ENCODE data around the gene UGT1A6. TPM values are rescaled to one million over a fixed set of nuclear protein-coding genes. Genes with fewer than 3 reads are reported as not detected.
"Not testable (repeated sequence)": the region's sequence is repeated elsewhere in the genome, so short reads cannot be mapped to it uniquely, and the experiment has no call there.

The UGT1A6 gene
- total RNA-seq, 1 donor from 2014 or later = 1.9 TPM

GRCh38 chr2:233655043-233655442, 37.6 kb upstream of the UGT1A6 start:
- DNase-seq (ENCODE audit: extremely low spot score, unreplicated experiment) = no peak
- Mint-ChIP-seq H3K4me3 (no peak overlapping the region), H3K4me1 (ENCODE audit: unreplicated experiment) (no peaks in the 10 kb centered on the region), H3K9me3 (no peaks in the 10 kb centered on the region), H3K27me3 (peaks cover 36% of the 10 kb centered on the region), H3K36me3 (no peaks in the 10 kb centered on the region), H3K27ac (no peak overlapping the region)
- TF ChIP-seq, protein P1, sequence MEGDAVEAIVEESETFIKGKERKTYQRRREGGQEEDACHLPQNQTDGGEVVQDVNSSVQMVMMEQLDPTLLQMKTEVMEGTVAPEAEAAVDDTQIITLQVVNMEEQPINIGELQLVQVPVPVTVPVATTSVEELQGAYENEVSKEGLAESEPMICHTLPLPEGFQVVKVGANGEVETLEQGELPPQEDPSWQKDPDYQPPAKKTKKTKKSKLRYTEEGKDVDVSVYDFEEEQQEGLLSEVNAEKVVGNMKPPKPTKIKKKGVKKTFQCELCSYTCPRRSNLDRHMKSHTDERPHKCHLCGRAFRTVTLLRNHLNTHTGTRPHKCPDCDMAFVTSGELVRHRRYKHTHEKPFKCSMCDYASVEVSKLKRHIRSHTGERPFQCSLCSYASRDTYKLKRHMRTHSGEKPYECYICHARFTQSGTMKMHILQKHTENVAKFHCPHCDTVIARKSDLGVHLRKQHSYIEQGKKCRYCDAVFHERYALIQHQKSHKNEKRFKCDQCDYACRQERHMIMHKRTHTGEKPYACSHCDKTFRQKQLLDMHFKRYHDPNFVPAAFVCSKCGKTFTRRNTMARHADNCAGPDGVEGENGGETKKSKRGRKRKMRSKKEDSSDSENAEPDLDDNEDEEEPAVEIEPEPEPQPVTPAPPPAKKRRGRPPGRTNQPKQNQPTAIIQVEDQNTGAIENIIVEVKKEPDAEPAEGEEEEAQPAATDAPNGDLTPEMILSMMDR (conservative IDR thresholded peaks at IDR 0.05) = no peak

- H3K36me3 Mint-ChIP-seq; DNase-seq (ENCODE audit: extremely low spot score, unreplicated experiment); H3K9me3 Mint-ChIP-seq; H3K27ac Mint-ChIP-seq; H3K4me3 Mint-ChIP-seq; H3K4me1 Mint-ChIP-seq (ENCODE audit: unreplicated experiment): not testable (repeated sequence)
- H3K27me3 Mint-ChIP-seq = peaks cover 40% of the 10 kb centered on the region
Measured at GRCh38 chr2:233655943-233656342, 36.7 kb upstream of the UGT1A6 start.

GRCh38 chr2:233656443-233656842, 36.2 kb upstream of the UGT1A6 start:
- Mint-ChIP-seq H3K36me3 (no peaks in the 10 kb centered on the region), H3K4me3 (no peak overlapping the region), H3K9me3 (no peaks in the 10 kb centered on the region), H3K27me3 (peaks cover 38% of the 10 kb centered on the region), H3K4me1 (ENCODE audit: unreplicated experiment) (no peaks in the 10 kb centered on the region), H3K27ac (no peak overlapping the region)
- TF ChIP-seq, protein P1 (conservative IDR thresholded peaks at IDR 0.05) = no peak
- no peak for DNase-seq (ENCODE audit: extremely low spot score, unreplicated experiment)

DNA sequence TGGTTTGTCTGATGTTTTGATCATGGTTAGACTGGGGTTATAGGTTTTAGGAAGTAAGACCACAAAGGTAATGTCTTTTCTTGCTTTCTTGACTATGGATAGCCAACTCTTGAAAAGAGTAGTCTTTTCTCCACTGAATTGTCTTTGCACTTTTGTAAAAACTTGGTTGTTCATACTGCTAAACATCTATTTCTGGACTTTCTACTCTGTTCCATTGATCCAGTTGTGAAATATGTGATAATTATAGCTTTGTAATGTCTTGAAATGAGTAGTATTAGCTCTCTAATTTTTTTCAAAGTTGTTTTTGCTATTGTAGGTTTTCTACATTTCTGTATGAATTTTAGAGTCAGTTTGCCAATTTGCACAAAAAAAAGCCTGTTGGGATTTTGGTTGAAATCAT, 34.1 kb upstream of the UGT1A6 start:
- no peaks in the 10 kb centered on the region for H3K36me3 Mint-ChIP-seq
- DNase-seq (ENCODE audit: extremely low spot score, unreplicated experiment) = no peak
- no peak overlapping the region for H3K27ac Mint-ChIP-seq
- H3K4me1 Mint-ChIP-seq (ENCODE audit: unreplicated experiment) = no peaks in the 10 kb centered on the region
- H3K27me3 Mint-ChIP-seq = peaks cover 33% of the 10 kb centered on the region
- H3K9me3 Mint-ChIP-seq = no peaks in the 10 kb centered on the region
- H3K4me3 Mint-ChIP-seq = no peak overlapping the region
- TF ChIP-seq, protein P1 (conservative IDR thresholded peaks at IDR 0.05) = no peak

GRCh38 chr2:233663911-233664310, 28.8 kb upstream of the UGT1A6 start:
- TF ChIP-seq, protein P1 (conservative IDR thresholded peaks at IDR 0.05) = no peak
- H3K36me3 Mint-ChIP-seq = no peaks in the 10 kb centered on the region
- H3K27ac Mint-ChIP-seq = no peak overlapping the region
- H3K27me3 Mint-ChIP-seq = peaks cover 25% of the 10 kb centered on the region
- H3K4me3 Mint-ChIP-seq = no peak overlapping the region
- DNase-seq (ENCODE audit: extremely low spot score, unreplicated experiment) = no peak
- no peaks in the 10 kb centered on the region for H3K4me1 Mint-ChIP-seq (ENCODE audit: unreplicated experiment)
- H3K9me3 Mint-ChIP-seq = no peaks in the 10 kb centered on the region

DNA sequence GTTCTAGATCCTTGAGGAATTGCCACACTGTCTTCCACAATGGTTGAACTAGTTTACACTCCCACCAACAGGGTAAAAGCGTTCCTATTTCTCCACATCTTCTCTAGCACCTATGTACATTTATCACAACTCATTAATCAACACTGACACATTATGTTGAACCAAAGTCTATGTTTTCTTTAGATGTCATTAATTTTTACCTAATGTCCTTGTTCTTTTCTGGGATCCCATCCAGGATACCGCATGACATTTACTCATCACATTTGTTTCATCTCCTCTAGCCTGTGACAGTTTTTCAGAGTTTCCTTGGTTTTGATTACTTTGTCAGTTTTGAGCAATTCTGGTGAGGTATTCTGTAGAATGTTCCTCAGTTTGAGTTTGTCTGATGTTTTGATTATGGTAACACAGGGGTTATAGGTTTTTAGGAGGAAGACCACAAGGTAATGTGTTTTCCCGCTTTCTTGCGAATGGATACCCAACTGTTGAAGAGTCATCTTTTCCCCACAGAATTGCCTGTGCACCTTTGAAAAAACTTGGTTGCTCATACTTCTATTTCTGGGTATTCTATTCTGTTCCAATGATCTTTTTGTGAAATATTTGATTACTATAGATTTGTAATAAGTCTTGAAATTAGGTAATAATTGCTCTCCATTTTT, 24.0 kb upstream of the UGT1A6 start:
- DNase-seq (ENCODE audit: extremely low spot score, unreplicated experiment) = no peak
- H3K36me3 Mint-ChIP-seq = no peaks in the 10 kb centered on the region
- TF ChIP-seq, protein P1 (conservative IDR thresholded peaks at IDR 0.05) = no peak
- no peaks in the 10 kb centered on the region for H3K4me1 Mint-ChIP-seq (ENCODE audit: unreplicated experiment)
- H3K9me3 Mint-ChIP-seq = no peaks in the 10 kb centered on the region
- H3K4me3 Mint-ChIP-seq = no peak overlapping the region
- peaks cover 10% of the 10 kb centered on the region for H3K27me3 Mint-ChIP-seq
- no peak overlapping the region for H3K27ac Mint-ChIP-seq
